HG03469 (cell line): ENCODE measurements around the gene ACLY.
"Not testable (repeated sequence)": the region's sequence is repeated elsewhere in the genome, so short reads cannot be mapped to it uniquely, and the experiment has no call there.

Experiments
- ATAC-seq: cut with Tn5 transposase; IDR thresholded peaks from one replicate; pipeline ENCODE4 v1.9.1; 2021; ENCODE audit warnings: mild to moderate bottlenecking, moderate library complexity, moderate number of reproducible peaks; ENCODE audit not compliant: unreplicated experiment

The ACLY gene

DNA sequence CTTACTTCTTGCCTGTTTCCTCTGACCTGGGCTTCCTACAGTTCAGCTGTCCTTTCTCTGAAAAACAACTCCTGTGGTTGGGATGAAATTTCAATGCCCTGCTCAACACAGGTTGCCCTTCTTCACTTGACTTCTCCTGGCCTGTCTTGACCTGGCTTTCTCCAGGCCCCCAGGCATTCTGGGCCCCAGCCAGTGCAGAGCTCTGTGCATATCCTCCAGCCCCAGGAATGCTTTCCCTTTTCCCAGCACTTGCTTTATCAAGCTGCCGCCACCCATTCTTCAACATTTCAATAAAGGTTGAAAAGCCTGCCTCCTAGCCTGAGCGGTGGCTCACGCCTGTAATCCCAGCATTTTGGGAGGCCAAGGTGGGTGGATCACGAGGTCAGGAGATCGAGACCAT, 22.4 kb upstream of the ACLY start:
- no peak for ATAC-seq

DNA sequence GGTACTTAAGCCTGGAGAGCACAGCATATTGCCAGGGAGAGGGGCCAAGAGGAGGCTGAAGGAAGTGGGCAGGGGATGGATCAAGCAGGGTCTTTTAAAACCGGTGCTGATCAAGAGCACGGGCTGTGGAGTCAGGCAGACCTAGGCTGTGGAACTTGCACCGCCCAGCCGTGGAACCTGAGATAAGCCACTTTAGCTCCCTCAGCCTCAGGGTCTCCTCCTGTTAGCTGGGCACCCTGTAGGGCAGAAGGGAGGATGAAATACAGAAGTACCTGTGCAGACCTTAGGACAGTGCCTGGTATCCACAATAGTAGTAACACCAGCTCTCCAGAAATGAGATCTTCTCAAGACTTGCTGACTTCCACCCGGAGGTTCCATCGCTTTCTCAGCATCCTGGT, 20.9 kb upstream of the ACLY start:
- no peak for ATAC-seq

DNA sequence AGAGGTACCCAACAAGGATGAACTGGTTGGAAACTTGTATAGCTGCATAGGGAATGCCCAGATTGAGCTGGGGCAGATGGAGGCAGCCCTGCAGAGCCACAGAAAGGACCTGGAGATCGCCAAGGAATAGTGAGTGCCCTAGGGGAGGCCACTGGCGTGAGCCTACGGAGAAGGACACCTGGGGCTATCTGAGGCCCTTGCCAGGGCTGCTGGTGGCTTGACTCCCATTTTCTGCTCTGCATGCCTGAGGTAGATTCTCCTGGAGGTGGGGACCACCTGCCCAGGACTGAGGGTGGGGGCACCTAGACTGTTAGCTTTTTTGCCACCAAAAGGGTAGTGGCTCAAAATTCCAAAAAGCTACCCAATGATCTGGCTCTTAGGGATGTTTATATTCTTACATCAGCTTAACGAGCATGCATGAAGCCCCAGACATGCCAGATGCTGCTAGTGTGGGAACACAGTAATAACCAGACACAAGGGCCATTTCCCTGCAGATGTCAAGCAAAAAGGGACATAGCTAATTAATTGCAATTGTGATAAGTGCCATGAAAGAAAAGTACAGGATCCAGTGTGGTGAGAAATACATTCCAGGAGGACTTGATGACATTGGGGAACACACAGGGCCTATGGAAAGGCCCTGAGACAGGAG, 20.4 kb upstream of the ACLY start:
- no peak for ATAC-seq

DNA sequence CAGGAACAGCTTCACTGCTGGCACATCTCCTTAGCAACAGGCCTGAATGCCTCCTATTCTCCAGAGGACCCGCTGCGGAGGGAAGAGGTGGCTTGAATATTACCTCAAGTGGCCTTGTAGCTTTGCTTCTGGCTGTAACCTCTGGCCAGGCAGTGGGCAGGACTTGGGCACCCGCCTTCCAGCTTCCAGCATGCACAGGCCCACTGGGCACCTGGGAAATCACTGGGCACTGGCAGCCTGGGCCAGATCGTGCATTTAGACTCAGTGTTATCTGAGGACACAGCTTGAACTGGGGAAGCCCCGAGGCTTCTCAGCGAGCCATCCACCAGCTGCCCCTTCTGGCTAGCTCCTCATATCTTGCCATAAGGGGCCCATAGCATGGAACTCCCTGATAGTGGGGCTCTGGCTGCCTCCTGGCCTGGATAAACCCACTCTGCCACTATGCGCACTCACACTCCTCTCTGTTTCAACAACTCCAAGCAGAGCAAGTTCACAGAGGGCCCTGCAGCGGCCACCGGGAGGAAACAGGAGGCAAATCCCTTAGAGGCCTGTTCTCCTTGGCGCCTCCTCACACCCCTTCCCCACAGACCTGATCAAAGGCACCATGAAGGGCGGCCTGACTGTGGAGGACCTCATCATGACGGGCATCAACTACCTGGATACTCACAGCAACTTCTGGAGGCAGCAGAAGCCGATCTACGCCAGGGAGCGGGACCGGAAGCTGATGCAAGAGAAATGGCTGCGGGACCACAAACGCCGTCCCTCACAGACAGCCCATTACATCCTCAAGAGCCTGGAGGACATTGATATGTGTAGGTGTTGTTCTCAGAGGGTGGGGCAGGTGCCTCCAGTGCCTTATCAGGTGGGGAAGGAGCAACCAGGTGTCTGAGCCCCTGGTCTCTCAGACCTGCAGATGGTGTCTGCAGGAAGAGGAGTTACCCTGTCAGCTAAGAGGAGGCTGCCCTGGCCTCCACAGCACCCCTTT, 19.5 kb upstream of the ACLY start:
- no peak for ATAC-seq

DNA sequence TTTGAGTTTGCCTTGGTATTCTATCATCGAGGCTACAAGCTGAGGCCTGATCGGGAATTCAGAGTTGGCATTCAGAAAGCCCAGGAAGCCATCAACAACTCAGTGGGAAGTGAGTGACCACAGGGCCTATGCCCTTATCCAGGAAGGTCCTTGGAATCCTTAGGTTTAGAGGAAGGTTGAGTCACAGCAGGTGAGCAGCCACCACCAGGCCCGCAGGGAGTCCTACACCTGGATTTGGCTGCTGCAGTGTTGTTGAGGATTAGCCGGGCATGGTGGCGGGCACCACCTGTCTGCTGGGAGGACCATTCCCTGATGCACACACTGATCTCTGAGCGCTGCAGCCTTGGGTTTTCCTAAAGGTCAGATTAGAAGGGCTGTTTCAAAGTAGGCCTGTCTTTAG, 16.9 kb upstream of the ACLY start:
- no peak for ATAC-seq

DNA sequence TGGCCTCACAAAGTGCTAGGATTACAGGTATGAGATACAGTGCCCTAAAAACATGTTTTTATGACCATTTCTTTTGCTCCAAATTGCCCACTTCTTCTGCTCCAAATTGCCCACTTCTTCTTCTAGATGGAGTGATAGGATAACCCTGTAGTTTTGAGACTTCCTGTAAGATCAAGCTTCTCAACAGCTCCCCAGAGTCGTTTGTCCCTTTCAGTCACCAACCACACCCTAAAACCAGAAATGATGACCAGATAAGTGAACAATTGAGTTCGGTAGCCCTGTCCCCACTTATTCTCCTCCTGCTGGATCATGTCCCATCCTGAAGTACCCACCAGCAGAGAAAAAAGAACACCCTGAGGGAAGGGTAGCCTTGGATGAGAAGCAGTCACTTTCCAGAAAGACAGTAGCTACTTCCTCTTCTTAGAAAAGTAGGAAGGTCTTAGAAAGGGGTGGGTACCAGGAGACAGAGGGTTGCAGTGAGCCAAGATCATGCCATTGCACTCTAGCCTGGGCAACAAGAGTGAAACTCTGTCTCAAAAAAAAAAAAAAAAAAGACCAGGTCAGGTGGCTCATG, 14.2 kb upstream of the ACLY start:
- no peak for ATAC-seq

DNA sequence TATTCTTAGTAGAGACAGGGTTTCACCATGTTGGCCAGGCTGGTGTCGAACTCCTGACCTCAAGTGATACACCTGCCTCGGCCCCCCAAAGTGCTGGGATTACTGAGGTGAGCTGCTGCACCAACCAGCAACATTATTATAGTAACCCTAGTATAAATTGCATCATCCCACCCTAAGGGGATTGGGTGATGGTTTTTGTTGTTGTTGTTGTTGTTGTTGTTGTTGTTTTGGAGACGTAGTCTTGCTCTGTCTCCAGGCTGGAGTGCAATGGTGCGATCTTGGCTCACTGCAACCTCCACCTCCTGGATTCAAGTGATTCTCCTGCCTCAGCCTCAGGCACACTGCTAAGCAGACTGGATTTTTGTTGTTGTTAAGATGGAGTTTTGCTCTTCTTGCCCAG, 13.0 kb upstream of the ACLY start:
- not testable (repeated sequence) for ATAC-seq

DNA sequence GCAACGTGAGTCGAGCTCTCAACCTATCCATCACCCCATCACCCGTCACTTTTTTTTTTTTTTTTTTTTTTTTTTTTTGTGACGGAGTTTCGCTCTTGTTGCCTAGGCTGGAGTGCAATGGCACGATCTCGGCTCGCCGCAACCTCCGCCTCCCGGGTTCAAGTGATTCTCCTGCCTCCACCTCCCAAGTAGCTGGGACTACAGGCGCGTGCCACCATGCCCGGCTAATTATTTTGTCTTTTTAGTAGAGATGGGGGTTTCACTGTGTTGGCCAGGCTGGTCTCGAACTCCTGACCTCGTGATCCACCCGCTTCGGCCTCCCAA, 12.0 kb upstream of the ACLY start:
- ATAC-seq: not testable (repeated sequence)

DNA sequence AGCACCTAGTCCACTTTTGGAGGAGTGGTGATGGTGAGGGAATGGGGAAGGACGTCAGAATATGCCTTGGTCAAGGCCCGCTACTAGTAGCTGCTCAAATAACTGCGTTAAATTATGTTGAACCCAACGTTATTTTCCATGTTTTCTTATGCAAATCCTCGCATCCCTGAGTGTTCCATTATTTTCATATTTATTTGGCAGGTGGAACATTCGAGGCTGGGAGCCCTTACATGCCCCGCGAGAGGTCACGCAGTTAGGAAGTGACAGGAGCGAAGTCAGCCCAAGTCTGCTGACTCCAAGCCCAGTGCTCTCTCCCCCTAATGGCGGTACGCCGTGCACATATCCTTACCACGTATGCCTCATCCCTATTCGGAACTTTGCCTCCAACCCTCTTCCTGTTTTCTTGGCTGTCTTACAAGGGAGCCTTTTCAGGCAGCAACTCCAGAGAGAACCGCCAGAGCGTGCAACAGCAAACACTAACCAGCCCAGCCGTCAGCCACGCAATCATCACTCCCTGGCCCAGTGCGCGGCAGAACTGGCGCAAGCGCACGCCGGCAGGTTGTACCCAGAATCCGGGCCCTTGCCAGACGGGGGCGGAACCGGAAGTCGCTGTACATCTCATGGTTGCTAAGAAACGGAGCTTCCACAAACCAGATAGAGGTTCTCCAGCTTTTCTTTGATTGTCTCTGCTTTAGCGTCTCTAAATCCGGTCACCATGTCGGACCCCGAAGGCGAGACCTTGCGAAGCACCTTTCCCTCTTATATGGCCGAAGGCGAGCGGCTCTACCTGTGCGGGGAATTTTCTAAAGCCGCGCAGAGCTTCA, 11.5 kb upstream of the ACLY start, which contains the start of gene ODAD4:
TSS of gene ODAD4 (plus strand) at position 609 of the 824 bp plus-strand sequence. CDS start at position 716, 107 bp downstream.
- peak; percentile 70 for ATAC-seq

DNA sequence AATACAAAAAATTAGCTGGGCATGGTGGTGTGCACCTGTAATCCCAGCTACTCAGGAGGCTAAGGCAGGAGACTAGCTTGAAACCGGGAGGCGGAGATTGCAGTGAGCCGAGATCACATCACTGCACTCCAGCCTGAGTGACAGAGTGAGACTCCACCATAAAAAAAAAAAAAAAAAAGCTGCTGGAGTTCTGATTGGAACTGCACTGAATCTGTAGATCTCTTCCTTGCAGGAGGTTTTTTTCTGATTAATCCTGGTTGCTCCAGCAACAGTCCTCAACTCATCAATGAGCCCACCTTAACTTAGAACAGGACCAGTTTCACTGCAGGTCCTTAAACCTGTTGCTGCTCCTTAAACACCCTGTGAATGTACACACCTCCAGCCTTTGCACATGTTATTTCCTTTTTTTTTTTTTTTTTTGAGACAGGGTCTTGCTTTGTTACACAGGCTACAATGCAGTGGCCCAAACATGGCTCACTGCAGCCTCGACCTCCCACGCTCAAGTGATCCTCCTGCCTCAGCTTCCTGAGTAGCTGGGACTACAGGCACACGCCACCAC, 10.0 kb upstream of the ACLY start:
- no peak for ATAC-seq

DNA sequence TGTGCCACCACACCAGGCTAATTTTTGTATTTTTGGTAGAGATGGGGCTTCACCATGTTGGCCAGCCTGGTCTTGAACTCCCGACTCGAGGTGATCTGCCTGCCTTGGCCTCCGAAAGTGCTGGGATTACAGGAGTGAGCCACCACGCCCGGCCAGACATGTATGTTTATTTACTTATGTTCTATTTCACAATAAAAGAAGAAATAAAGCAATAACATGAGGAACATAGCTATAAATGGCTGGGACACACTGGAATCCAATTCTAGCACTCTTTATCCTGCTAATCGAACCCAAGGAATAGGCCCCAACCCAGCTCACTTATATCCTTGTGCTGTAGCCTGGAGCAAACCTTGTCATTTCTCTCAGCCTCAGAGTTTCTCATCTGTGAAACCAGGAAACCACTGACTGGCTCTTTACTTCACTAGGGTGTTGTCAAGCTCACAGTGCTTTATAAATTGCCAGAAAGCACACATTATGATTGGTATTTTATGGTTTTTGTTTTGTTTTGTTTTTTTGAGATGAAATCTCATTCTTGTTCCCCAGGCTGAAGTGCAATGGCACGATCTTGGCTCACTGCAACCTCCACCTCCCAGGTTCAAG, 7.3 kb upstream of the ACLY start:
- ATAC-seq: no peak

DNA sequence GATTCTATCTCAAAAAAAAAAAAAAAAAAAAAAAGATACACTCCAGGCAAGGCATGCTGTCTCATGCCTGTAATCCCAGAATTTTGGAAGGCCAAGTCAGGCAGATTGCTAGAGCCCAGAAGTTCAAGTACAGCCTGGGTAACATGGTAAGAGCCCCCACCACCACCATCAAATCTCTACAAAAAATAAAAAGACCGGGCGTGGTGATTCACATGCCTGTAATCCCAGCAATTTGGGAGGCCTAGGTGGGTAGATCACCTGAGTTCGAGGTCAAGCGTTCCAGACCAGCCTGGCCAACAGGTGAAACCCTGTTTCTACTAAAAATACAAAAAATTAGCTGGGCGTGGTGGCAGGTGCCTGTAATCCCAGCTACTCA, 1.8 kb upstream of the ACLY start:
- ATAC-seq: no peak

DNA sequence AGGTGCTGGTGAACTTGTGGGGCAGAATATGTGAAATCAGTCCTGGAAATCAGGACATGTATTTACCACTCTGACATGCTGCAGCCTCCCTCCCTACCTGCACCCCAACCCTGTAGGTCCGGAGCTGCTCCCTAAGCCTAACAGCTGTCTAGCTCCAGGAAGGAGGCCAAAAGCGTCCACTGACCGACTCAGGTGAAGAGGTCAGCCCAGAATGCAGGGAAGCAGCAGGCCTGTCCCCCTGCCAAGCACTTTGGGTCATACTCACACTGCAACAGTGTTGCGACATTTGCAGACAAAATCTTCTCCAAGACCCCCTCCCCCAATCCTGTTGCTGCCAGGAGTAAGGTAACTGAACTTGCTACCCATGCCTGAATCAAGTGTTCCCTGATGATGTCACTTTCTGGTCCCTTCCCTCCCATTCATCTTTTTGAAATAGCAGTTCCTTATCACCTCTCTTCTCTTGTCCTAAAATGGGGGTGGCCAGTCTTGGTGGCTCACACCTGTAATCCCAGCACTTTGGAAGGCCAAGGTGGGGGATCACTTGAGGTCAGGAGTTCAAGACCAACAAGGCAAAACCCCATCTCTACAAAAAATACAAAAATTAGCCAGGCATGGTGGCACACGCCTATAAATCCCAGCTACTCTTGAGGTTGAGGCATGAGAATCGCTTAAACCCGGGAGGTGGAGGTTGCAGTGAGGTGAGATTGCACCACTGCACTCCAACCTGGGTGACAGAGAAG, 1.3 kb upstream of the ACLY start:
- no peak for ATAC-seq

DNA sequence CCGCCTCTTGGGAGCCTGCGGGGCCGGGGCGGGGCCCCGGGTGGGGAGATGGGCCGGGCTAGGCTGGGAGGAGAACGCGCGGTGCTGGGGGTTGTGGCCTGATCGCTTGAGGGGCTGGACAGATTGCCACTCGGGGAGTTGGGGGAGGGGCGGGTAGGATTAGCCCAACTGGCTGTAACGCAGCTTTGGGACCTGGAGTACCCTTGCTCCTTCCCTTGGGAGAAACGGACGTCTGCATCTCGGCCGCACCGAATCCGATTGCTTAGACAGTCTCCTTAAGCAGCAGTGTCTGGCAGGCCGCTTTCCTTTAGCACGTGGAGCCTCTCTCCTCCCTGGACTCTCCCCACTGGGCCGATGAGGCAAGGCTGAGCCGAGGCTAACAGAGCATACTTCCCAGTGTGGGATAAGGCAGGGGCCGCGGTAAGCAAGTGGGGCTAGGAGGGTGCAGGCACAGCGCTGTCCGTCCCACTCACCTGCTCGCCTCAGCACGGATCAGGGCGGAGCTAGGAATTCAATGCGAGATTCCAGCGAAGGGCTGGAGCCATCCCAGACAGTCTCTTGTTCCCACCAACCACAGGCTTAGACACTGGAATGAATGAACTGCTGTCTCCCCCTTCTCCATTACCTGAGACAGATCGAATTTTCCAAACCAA, 540 bp upstream of the ACLY start:
- ATAC-seq: no peak

DNA sequence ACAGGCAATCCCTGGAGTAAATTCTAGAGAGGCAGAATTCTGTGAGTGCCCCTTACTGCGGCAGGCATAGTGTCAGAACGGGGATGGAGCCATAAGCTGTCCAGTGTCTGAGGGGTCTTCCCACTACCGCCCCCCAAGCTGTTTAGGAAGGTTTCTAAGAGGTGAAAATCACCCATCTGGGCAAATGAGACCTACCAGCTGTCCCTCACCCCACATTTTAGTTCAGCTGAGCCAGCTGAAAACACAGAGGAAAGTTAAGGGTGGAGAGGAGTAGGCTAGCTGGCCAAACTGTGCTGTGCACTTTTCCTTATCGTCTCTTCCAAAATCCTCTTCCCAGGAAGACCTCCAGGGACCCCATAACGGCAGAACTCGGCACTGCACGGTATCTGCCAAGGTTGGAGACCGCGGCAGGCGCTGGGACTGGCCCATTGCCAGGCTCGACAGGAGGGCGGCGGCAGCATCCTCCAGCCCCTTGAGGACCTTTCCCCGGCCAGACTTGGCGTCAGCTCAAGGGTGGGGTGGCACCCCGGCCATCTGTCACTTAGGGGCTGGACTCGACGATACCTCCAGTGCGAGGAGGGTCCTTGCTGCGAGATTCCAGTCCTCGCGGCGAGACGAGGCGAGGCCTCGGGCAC, 955 bp downstream of the ACLY start:
- no peak for ATAC-seq

DNA sequence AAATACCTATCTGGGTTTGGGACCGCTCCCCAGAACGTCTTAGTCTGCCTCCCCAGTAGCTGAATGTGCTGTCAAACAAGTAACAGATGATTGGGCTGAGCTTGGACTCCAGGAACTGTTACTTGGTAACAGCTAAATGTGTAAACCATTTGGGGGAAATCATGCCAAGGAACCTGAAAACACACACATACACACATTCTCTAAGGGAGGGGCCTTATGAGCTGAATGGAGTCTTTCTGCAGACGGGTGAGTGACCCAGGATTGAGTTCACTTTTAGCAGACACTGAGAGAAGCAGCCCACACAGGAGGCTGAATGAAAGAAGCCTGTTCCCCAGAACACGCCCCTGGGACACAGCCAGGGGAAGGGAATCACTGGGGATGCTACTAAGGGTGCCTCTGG, 1.6 kb downstream of the ACLY start:
- no peak for ATAC-seq

DNA sequence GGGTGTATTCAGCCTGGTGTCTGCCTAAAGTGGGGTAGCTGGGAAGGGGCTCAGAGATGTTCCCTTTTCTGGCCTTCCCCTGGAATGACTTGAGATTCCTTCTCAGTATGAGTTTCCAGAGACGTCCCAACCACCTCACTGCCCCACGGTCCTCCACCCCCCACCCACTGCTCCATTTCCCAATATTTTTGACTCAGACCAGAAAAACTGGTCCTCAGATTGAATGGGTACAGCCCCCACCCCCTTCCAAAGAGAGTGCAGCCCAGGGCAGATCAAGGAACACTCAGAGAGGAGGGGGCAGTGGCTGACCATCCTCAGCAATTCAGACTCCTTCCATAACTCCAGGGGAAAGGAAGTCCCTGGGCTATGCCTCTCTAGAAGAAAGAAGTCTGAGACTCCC, 3.2 kb downstream of the ACLY start:
- no peak for ATAC-seq

DNA sequence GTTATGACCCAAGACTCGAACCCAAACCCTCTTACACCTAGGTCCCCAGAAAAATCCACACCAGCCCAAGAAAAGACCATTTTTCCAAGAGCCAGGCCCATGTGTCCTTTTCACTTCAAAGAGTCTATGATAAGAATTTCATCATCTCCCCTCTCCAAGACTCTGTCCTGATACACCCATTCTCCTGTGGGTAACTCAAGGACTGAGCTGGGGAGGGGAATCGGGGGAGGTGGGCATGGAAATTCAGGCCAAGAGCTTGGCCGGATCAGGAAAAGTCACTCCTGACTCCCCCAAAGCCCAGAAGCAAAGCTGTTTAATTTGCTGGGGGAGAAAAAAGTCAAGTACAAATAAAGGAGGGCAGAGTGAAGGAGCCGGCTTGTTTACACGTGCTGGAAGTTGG, 3.7 kb downstream of the ACLY start:
- ATAC-seq: no peak

DNA sequence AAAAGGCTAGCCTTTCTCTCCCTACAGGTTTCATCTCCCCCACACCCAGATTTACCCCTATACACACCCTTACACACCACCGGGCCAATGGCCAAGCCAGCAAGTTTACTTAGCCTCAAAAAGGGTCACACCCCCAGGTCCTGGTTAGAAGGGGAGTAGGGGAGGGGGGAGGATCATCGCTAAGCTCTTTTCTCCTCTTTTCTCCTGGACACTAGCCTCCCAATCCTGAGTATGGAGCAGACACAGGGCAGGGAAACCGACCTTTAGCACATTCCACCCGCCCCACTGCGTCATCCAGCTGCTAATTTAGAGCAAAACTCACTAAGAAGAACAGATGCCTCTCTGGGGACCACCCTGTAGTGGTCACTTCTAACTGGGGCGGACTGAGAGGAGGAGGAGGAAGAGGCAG, 4.4 kb downstream of the ACLY start:
- ATAC-seq: no peak
